ENCODE results near the gene USP13. TPM values are rescaled to one million over a fixed set of nuclear protein-coding genes. Genes with fewer than 3 reads are reported as not detected.

Gene USP13
- total and polyA plus RNA-seq, 4 donors: 4.3 to 25.2 (median 10.4) TPM

GRCh38 chr3:179610066-179610465 is 42.8 kb upstream of the USP13 start:
- Histone ChIP-seq H3K4me1 (ENCODE audit: control insufficient read depth in 5 of 5, insufficient read depth in 5 of 5, low read length in 5 of 5) (peaks cover 0 to 8% (median 0%) of the 10 kb centered on the region in 5 donors), H3K27me3 (ENCODE audit: control insufficient read depth in 3 of 3, insufficient read depth in 3 of 3, low read length in 2 of 3) (no peaks in the 10 kb centered on the region), H3K9ac (ENCODE audit: insufficient read depth in 1 of 2, low read length in 2 of 2) (no peak overlapping the region), H3K36me3 (ENCODE audit: control insufficient read depth in 4 of 4, insufficient read depth in 4 of 4, low read length in 4 of 4) (peaks cover 0 to 8% (median 2%) of the 10 kb centered on the region in 4 donors), H3K9me3 (ENCODE audit: control insufficient read depth in 4 of 4, insufficient read depth in 3 of 4, low read length in 3 of 4) (no peaks in the 10 kb centered on the region), H3K27ac (ENCODE audit: low read depth in 1 of 2, low read length in 1 of 2) (no peak overlapping the region), H3K4me3 (no peak overlapping the region)
- no peak for TF ChIP-seq CTCF (IDR thresholded peaks at IDR 0.05; ENCODE audit: control extremely low read depth, extremely low read depth)
- DNase-seq: no peak
- WGBS, 2 donors: 96 to 98% methylated on average over 4 of the region's 4 CpGs
- no peak for ATAC-seq (ENCODE audit: insufficient read depth, low FRiP score)

- Histone ChIP-seq H3K9ac (ENCODE audit: insufficient read depth in 1 of 2, low read length in 2 of 2) (no peak overlapping the region), H3K4me3 (no peak overlapping the region), H3K27me3 (ENCODE audit: control insufficient read depth in 3 of 3, insufficient read depth in 3 of 3, low read length in 2 of 3) (no peaks in the 10 kb centered on the region), H3K27ac (ENCODE audit: low read depth in 1 of 2, low read length in 1 of 2) (no peak overlapping the region), H3K36me3 (ENCODE audit: control insufficient read depth in 4 of 4, insufficient read depth in 4 of 4, low read length in 4 of 4) (peaks cover 0 to 12% (median 6%) of the 10 kb centered on the region in 4 donors), H3K4me1 (ENCODE audit: control insufficient read depth in 5 of 5, insufficient read depth in 5 of 5, low read length in 5 of 5) (peaks cover 0 to 10% (median 0%) of the 10 kb centered on the region in 5 donors), H3K9me3 (ENCODE audit: control insufficient read depth in 4 of 4, insufficient read depth in 3 of 4, low read length in 3 of 4) (no peaks in the 10 kb centered on the region)
- 63 to 81% methylated on average over 2 of the region's 2 CpGs for WGBS, 2 donors
- ATAC-seq (ENCODE audit: insufficient read depth, low FRiP score) (no peak), DNase-seq (no peak)
- TF ChIP-seq CTCF (IDR thresholded peaks at IDR 0.05; ENCODE audit: control extremely low read depth, extremely low read depth): no peak
Observed at GRCh38 chr3:179613807-179614206, 39.0 kb upstream of the USP13 start.

GRCh38 chr3:179615458-179616173 is 37.2 kb upstream of the USP13 start:
- Histone ChIP-seq H3K27ac (ENCODE audit: low read depth in 1 of 2, low read length in 1 of 2) (peak overlapping the region in 1 of 2 donors; percentile 9), H3K4me3 (no peak overlapping the region), H3K9me3 (ENCODE audit: control insufficient read depth in 4 of 4, insufficient read depth in 3 of 4, low read length in 3 of 4) (no peaks in the 10 kb centered on the region), H3K36me3 (ENCODE audit: control insufficient read depth in 4 of 4, insufficient read depth in 4 of 4, low read length in 4 of 4) (peaks cover 0 to 10% (median 7%) of the 10 kb centered on the region in 4 donors), H3K4me1 (ENCODE audit: control insufficient read depth in 5 of 5, insufficient read depth in 5 of 5, low read length in 5 of 5) (peaks cover 0 to 4% (median 0%) of the 10 kb centered on the region in 5 donors), H3K27me3 (ENCODE audit: control insufficient read depth in 3 of 3, insufficient read depth in 3 of 3, low read length in 2 of 3) (no peaks in the 10 kb centered on the region), H3K9ac (ENCODE audit: insufficient read depth in 1 of 2, low read length in 2 of 2) (no peak overlapping the region)
- WGBS, 2 donors: 87 to 89% methylated on average over 4 of the region's 4 CpGs
- ATAC-seq (ENCODE audit: insufficient read depth, low FRiP score) (no peak), DNase-seq (no peak)
- no peak for TF ChIP-seq CTCF (IDR thresholded peaks at IDR 0.05; ENCODE audit: control extremely low read depth, extremely low read depth)
